ENCODE measurements around the gene CELA3A. TPM values are rescaled to one million over a fixed set of nuclear protein-coding genes. Genes with fewer than 3 reads are reported as not detected.

Gene CELA3A
- total RNA-seq, 1 experiment from 2014 or later, result not detected

- no TSS peak for BruUV-seq (replicated peaks)
- DNase-seq (ENCODE audit: low spot score), result no peak
- no peak overlapping the region for H3K27ac ChIP-seq (ENCODE audit: low read depth, low read length, poor library complexity, severe bottlenecking)
- H3K27me3 ChIP-seq (replicated peaks; ENCODE audit: insufficient read depth, low read depth, low read length, poor library complexity), result no peaks in the 10 kb centered on the region
- no peaks in the 10 kb centered on the region for H3K4me1 ChIP-seq (ENCODE audit: insufficient read depth, low read length, poor library complexity, severe bottlenecking)
- intact Hi-C loops (cut with micrococcal nuclease; ENCODE audit: unreplicated experiment), result no loop called here
- no peak overlapping the region for H3K4me3 ChIP-seq (ENCODE audit: low read depth, low read length, poor library complexity, severe bottlenecking)
- no peak for TF ChIP-seq CTCF (conservative IDR thresholded peaks at IDR 0.05; ENCODE audit: low read depth, low read length)
- no peak for TF ChIP-seq EZH2 (IDR thresholded peaks at IDR 0.05; ENCODE audit: borderline replicate concordance, low read depth, low read length, poor library complexity, severe bottlenecking)
- ChIA-PET POLR2A (ENCODE audit: low non-redundant PET) (no interaction called here), CTCF (no interaction called here)
- H3K9me3 ChIP-seq (ENCODE audit: low read depth, low read length, poor library complexity, severe bottlenecking), result no peaks in the 10 kb centered on the region
- H3K36me3 ChIP-seq (ENCODE audit: insufficient read depth, low read length, poor library complexity, severe bottlenecking), result no peaks in the 10 kb centered on the region
Measured at GRCh38 chr1:21955501-21956281, 45.8 kb upstream of the CELA3A start.

- no peak for DNase-seq (ENCODE audit: low spot score)
- intact Hi-C loops (cut with micrococcal nuclease; ENCODE audit: unreplicated experiment), result no loop called here
- H3K9me3 ChIP-seq (ENCODE audit: low read depth, low read length, poor library complexity, severe bottlenecking), result no peaks in the 10 kb centered on the region
- H3K27ac ChIP-seq (ENCODE audit: low read depth, low read length, poor library complexity, severe bottlenecking), result no peak overlapping the region
- H3K36me3 ChIP-seq (ENCODE audit: insufficient read depth, low read length, poor library complexity, severe bottlenecking), result no peaks in the 10 kb centered on the region
- CTCF ChIA-PET, result no interaction called here
- BruUV-seq (replicated peaks), result no TSS peak
- no peak overlapping the region for H3K4me3 ChIP-seq (ENCODE audit: low read depth, low read length, poor library complexity, severe bottlenecking)
- H3K27me3 ChIP-seq (replicated peaks; ENCODE audit: insufficient read depth, low read depth, low read length, poor library complexity), result no peaks in the 10 kb centered on the region
- TF ChIP-seq CTCF (conservative IDR thresholded peaks at IDR 0.05; ENCODE audit: low read depth, low read length) (no peak), EZH2 (IDR thresholded peaks at IDR 0.05; ENCODE audit: borderline replicate concordance, low read depth, low read length, poor library complexity, severe bottlenecking) (no peak)
- POLR2A ChIA-PET (ENCODE audit: low non-redundant PET), result no interaction called here
- H3K4me1 ChIP-seq (ENCODE audit: insufficient read depth, low read length, poor library complexity, severe bottlenecking), result peaks cover 4% of the 10 kb centered on the region
Measured at GRCh38 chr1:21956720-21957552, 44.5 kb upstream of the CELA3A start.

GRCh38 chr1:21961337-21961736, 40.1 kb upstream of the CELA3A start:
- no TSS peak for BruUV-seq (replicated peaks)
- intact Hi-C loops (cut with micrococcal nuclease; ENCODE audit: unreplicated experiment), result loop anchor here (5.0 kb wide), 2 partner anchors 259 to 304 kb away; no protein-coding TSS in a partner anchor
- H3K4me1 ChIP-seq (ENCODE audit: insufficient read depth, low read length, poor library complexity, severe bottlenecking), result peaks cover 14% of the 10 kb centered on the region
- H3K9me3 ChIP-seq (ENCODE audit: low read depth, low read length, poor library complexity, severe bottlenecking), result no peaks in the 10 kb centered on the region
- CTCF ChIA-PET, result no interaction called here
- no peaks in the 10 kb centered on the region for H3K27me3 ChIP-seq (replicated peaks; ENCODE audit: insufficient read depth, low read depth, low read length, poor library complexity)
- POLR2A ChIA-PET (ENCODE audit: low non-redundant PET), result no interaction called here
- TF ChIP-seq CTCF (conservative IDR thresholded peaks at IDR 0.05; ENCODE audit: low read depth, low read length) (no peak), EZH2 (IDR thresholded peaks at IDR 0.05; ENCODE audit: borderline replicate concordance, low read depth, low read length, poor library complexity, severe bottlenecking) (no peak)
- H3K4me3 ChIP-seq (ENCODE audit: low read depth, low read length, poor library complexity, severe bottlenecking), result no peak overlapping the region
- no peak overlapping the region for H3K27ac ChIP-seq (ENCODE audit: low read depth, low read length, poor library complexity, severe bottlenecking)
- no peak for DNase-seq (ENCODE audit: low spot score)
- no peaks in the 10 kb centered on the region for H3K36me3 ChIP-seq (ENCODE audit: insufficient read depth, low read length, poor library complexity, severe bottlenecking)
